ENCODE results near the gene ARHGAP20.

DNA sequence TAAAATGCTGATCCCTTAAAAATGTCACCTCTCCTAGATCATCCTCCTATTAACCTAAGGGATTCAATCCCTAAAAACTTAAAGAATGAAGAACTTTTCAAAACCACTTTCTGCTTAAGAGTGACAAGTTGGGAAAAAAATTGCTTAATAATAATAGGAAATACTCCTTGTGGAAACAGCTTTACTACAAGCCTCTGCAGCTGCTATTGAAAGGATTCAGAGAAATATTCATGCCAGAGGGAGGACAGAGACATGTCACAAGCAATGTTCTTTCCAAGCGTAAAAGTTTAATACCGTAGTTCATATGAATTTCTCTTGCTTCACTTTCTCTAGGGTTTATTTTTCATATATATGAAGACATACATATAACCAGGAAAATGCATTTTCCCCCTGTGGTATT is 98.2 kb downstream of the ARHGAP20 start:
- TF ChIP-seq, protein P1, sequence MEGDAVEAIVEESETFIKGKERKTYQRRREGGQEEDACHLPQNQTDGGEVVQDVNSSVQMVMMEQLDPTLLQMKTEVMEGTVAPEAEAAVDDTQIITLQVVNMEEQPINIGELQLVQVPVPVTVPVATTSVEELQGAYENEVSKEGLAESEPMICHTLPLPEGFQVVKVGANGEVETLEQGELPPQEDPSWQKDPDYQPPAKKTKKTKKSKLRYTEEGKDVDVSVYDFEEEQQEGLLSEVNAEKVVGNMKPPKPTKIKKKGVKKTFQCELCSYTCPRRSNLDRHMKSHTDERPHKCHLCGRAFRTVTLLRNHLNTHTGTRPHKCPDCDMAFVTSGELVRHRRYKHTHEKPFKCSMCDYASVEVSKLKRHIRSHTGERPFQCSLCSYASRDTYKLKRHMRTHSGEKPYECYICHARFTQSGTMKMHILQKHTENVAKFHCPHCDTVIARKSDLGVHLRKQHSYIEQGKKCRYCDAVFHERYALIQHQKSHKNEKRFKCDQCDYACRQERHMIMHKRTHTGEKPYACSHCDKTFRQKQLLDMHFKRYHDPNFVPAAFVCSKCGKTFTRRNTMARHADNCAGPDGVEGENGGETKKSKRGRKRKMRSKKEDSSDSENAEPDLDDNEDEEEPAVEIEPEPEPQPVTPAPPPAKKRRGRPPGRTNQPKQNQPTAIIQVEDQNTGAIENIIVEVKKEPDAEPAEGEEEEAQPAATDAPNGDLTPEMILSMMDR (IDR thresholded peaks at IDR 0.05), result no peak
- TF ChIP-seq POLR2A (IDR thresholded peaks at IDR 0.05), result no peak

All from uterus (tissue), 2 donors.